D341Med (cell line): ENCODE measurements around the gene WDR37.

Experiments used
- DNase-seq: peaks from one replicate; pipeline ENCODE4 v3.0.0; 2012; ENCODE audit warnings: low spot score

WDR37 gene

GRCh38 chr10:1127629-1128028 is 71.4 kb downstream of the WDR37 start:
- DNase-seq = no peak

- no peak for DNase-seq
These were observed 71.9 kb downstream of the WDR37 start for GRCh38 chr10:1128115-1128514.

GRCh38 chr10:1128649-1129048 is 72.5 kb downstream of the WDR37 start:
- DNase-seq = no peak

GRCh38 chr10:1130226-1130625 is 74.0 kb downstream of the WDR37 start:
- no peak for DNase-seq

GRCh38 chr10:1130995-1131790 is 75.0 kb downstream of the WDR37 start:
- DNase-seq = no peak

- DNase-seq = no peak
These were observed 76.4 kb downstream of the WDR37 start for GRCh38 chr10:1132584-1132983.

GRCh38 chr10:1133495-1134045 is 77.4 kb downstream of the WDR37 start:
- no peak for DNase-seq

- no peak for DNase-seq
These were observed 78.0 kb downstream of the WDR37 start for GRCh38 chr10:1134156-1134555.

- DNase-seq = no peak
These were observed 80.1 kb downstream of the WDR37 start for GRCh38 chr10:1136268-1136667.

- DNase-seq = no peak
These were observed 81.4 kb downstream of the WDR37 start for GRCh38 chr10:1137499-1138163.

GRCh38 chr10:1138529-1138928 is 82.3 kb downstream of the WDR37 start:
- DNase-seq = no peak

GRCh38 chr10:1141261-1141660 is 85.1 kb downstream of the WDR37 start:
- no peak for DNase-seq

- no peak for DNase-seq
These were observed 85.5 kb downstream of the WDR37 start for GRCh38 chr10:1141701-1142100.

- no peak for DNase-seq
These were observed 86.4 kb downstream of the WDR37 start for GRCh38 chr10:1142596-1142995.

- DNase-seq = no peak
These were observed 91.6 kb downstream of the WDR37 start for GRCh38 chr10:1147810-1148209.

GRCh38 chr10:1148855-1149605 is 92.8 kb downstream of the WDR37 start:
- DNase-seq = no peak

GRCh38 chr10:1149793-1150637 is 93.8 kb downstream of the WDR37 start:
- no peak for DNase-seq

GRCh38 chr10:1150638-1150955 is 94.4 kb downstream of the WDR37 start:
- DNase-seq = no peak

GRCh38 chr10:1151076-1152033 is 95.2 kb downstream of the WDR37 start:
- DNase-seq = no peak

- no peak for DNase-seq
These were observed 96.4 kb downstream of the WDR37 start for GRCh38 chr10:1152386-1153250.
